ENCODE measurements around the gene THAP6.
"Not testable (repeated sequence)": the region's sequence is repeated elsewhere in the genome, so short reads cannot be mapped to it uniquely, and the experiment has no call there.

The THAP6 gene

DNA sequence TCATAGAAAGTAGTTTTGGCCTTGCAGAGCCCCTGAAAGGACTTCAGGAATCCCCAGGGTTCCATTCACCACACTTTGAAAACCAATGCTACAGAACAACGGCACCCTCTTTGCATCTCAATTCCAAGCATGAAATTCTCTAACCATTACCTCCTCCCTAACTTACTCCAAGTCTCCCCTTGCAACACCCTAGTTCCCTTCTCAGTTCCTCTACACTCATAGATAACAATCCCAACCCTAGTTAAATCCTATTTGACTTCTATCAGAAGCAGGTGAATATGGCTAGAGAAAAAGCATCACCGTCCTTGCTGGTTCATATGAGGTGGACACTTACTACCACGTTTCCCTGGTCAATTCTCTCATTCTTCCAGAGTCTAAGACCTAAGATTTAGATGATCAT is 2.4 kb upstream of the THAP6 start:
- ATAC-seq (ENCODE audit: low read depth) (no peak), DNase-seq (ENCODE audit: low spot score in 2 of 2) (no peak)
- Mint-ChIP-seq H3K4me3 (no peak overlapping the region), H3K9me3 (peaks cover 2% of the 10 kb centered on the region), H3K4me1 (peaks cover 30% of the 10 kb centered on the region), H3K27ac (no peak overlapping the region), H3K27me3 (no peaks in the 10 kb centered on the region), H3K36me3 (peaks cover 14% of the 10 kb centered on the region)

DNA sequence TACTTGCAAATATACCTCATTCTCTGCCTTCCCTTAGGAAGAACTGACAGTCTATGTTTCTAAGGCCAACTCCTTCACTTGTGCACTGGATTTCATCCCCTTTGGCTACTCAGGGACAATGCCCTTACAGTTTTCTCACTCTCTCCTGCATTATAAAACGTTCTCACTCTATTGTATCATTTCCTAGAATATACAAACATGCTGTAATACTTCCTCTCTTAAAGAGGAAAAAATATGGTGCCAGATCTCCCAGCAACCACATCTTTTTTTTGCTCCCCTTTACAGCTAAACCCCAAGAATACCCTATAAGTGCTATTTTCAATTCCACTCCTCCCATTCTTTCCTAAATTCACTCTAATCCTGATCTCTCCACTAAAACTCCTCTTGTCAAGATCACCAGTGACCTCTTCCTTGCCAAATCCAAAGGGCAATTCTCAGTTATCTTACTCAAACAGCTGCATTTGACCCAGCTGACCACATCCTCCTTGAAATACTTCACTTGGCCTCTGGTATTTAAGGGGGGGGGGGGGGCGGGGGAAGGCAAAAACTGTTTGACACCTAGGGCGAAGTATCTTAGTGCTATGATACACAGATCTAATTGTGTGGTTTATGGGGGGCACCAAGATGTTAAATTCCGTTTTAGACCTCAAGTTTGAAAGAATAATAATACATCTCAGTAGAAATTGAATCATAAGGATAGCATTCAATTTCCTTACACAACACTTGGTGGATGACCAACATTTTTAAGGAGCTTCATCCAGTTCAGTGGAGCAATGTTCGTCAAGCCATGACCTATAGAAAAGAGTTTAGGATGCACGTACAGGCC is 1.7 kb upstream of the THAP6 start:
- peaks cover 12% of the 10 kb centered on the region for H3K36me3 Mint-ChIP-seq
- peaks cover 32% of the 10 kb centered on the region for H3K4me1 Mint-ChIP-seq
- peak overlapping the region; percentile 96 for H3K27ac Mint-ChIP-seq
- DNase-seq (ENCODE audit: low spot score in 2 of 2) (no peak), ATAC-seq (ENCODE audit: low read depth) (no peak)
- no peaks in the 10 kb centered on the region for H3K27me3 Mint-ChIP-seq
- peaks cover 2% of the 10 kb centered on the region for H3K9me3 Mint-ChIP-seq
- peak overlapping the region; percentile 97 for H3K4me3 Mint-ChIP-seq

DNA sequence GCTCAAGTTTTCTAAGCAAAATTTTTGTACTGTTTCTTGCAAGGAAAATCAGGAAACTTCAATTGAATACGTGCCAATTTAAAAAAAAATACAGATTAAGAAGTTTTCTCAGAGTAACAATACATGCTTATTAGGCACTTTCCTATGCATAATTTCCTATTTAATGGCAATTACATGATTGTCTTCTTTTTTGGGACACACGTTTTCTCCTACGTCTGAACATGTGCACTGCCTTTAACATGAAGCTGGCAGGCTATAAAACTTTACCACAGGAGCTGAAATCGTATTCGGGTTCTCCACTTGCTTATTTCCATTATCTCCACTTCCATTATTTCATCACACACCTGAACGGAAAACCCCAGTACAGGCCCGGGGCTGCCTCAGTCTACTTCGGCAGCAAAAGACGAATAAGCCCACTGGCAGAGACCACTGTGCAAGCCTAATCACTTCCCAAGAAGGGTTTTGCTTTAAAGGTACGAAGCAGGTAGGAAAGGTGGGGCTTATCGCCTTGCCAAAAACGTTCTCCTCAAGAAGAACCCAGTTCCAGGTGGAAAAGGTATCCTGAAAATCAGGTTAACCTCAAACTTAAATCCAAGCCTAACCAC is 645 bp upstream of the THAP6 start:
- ATAC-seq (ENCODE audit: low read depth) (no peak), DNase-seq (ENCODE audit: low spot score in 2 of 2) (no peak)
- H3K27ac Mint-ChIP-seq: peak overlapping the region; percentile 96
- H3K36me3 Mint-ChIP-seq: peaks cover 15% of the 10 kb centered on the region
- H3K4me3 Mint-ChIP-seq: peak overlapping the region; percentile 97
- peaks cover 32% of the 10 kb centered on the region for H3K4me1 Mint-ChIP-seq
- no peaks in the 10 kb centered on the region for H3K27me3 Mint-ChIP-seq
- peaks cover 2% of the 10 kb centered on the region for H3K9me3 Mint-ChIP-seq

DNA sequence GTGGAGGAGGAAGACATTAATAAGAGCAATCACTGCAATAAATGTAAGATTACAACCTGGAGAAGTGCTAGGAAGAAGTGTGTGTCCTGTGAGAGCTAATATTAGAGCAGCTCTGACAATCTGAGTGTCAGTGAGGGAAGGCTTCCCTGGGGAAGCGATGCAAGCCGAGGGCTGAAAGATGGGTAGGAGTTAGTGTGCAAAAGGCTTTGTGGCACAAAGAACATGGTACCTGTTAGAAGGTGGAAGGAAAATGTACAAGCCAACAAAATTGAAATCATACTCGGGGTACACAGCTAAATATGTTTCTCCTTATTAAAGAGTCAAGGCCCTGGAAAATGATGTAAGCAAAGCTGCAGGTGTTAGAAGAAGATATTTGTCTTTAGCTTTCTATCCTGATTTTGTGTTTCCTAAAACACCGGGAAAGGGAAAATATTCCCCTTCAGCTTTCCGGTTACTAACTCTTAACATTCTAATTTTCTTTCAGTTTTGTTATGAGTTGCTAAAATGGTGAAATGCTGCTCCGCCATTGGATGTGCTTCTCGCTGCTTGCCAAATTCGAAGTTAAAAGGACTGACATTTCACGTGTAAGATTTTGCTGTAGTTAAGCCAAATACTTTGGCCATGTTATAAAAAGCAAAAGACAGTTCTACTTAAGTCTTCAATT is 808 bp downstream of the THAP6 start:
- H3K9me3 Mint-ChIP-seq: no peaks in the 10 kb centered on the region
- peak in 1 of 2 donors; percentile 5 for DNase-seq (ENCODE audit: low spot score in 2 of 2)

DNA sequence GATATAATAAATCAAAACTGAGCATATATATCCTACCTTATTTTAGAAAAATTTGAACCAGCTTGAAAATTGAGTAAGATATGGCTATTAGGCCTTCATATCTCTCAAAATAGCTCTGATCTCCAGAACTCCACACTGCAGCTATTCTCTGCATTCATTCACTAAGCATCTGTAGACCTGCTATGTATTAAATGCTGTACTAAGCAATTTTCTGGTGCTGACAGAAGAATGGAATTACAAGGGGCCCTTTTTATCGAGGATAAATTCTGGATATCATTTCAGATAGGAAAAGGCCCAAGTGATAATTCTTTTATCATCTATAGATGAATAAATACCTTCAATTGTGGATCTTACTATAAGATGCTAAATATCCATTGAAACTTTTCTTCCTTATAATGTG is 1.9 kb downstream of the THAP6 start:
- H3K27ac Mint-ChIP-seq: no peak overlapping the region
- H3K36me3 Mint-ChIP-seq: peaks cover 23% of the 10 kb centered on the region
- peaks cover 23% of the 10 kb centered on the region for H3K4me1 Mint-ChIP-seq
- H3K9me3 Mint-ChIP-seq: no peaks in the 10 kb centered on the region
- H3K27me3 Mint-ChIP-seq: no peaks in the 10 kb centered on the region
- ATAC-seq (ENCODE audit: low read depth) (no peak), DNase-seq (ENCODE audit: low spot score in 2 of 2) (no peak)
- no peak overlapping the region for H3K4me3 Mint-ChIP-seq

More for the DNA sequence above, 808 bp downstream of the THAP6 start:
- H3K36me3 Mint-ChIP-seq: peaks cover 19% of the 10 kb centered on the region
- H3K27me3 Mint-ChIP-seq: no peaks in the 10 kb centered on the region
- H3K4me1 Mint-ChIP-seq: peaks cover 27% of the 10 kb centered on the region
- H3K27ac Mint-ChIP-seq: peak overlapping the region; percentile 96
- no peak for ATAC-seq (ENCODE audit: low read depth)
- H3K4me3 Mint-ChIP-seq: peak overlapping the region; percentile 97

DNA sequence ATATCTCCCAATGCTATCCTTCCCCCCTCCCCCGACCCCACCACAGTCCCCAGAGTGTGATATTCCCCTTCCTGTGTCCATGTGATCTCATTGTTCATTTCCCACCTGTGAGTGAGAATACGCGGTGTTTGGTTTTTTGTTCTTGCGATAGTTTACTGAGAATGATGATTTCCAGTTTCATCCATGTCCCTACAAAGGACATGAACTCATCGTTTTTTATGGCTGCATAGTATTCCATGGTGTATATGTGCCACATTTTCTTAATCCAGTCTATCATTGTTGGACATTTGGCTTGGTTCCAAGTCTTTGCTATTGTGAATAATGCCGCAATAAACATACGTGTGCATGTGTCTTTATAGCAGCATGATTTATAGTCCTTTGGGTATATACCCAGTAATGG is 5.2 kb downstream of the THAP6 start:
- H3K27ac Mint-ChIP-seq; H3K27me3 Mint-ChIP-seq; DNase-seq (ENCODE audit: low spot score in 2 of 2); ATAC-seq (ENCODE audit: low read depth); H3K4me3 Mint-ChIP-seq; H3K9me3 Mint-ChIP-seq: not testable (repeated sequence)
- peaks cover 16% of the 10 kb centered on the region for H3K4me1 Mint-ChIP-seq
- peaks cover 36% of the 10 kb centered on the region for H3K36me3 Mint-ChIP-seq

DNA sequence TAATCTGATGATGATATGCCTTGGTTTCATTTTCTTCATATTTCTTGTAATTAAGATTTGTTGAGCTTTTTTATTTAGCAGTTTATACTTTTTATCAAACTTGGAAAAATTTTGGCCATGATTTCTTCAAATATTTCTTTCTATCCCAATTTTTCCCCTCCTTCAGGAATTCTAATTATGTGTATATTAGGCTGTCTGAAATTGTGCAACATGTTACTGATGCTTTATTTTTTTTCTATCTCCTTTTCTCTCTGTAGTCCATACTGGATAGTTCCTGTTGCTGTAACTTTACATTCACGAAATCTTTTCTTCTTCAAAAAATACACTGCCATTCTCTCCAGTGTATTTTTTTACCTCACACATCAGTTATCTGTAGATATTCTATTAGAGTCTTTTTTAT is 10.8 kb downstream of the THAP6 start:
- Mint-ChIP-seq H3K27me3 (no peaks in the 10 kb centered on the region), H3K27ac (no peak overlapping the region), H3K9me3 (no peaks in the 10 kb centered on the region), H3K4me1 (peaks cover 11% of the 10 kb centered on the region), H3K4me3 (no peak overlapping the region), H3K36me3 (peaks cover 45% of the 10 kb centered on the region)
- DNase-seq (ENCODE audit: low spot score in 2 of 2) (no peak), ATAC-seq (ENCODE audit: low read depth) (no peak)

DNA sequence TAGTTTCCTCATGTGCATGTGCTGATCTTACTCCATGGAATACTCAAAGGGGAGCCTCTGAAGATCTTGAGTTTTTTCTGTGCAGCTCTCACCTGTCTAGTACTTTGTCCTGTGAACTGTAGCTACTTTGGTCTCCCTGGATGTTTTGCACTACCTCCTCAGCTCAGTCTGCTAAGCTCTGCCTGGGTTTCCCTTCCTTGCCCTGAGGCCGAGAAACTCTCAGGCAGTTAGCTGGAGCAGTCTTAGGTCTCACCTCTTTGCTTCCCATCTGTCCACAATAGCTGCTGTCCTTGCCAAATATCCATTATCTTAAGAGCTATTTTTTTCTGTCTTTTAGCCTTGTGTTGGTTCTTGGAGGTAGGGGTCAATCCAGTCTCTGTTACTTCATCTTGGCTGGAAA is 11.6 kb downstream of the THAP6 start:
- H3K4me1 Mint-ChIP-seq: peaks cover 7% of the 10 kb centered on the region
- H3K9me3 Mint-ChIP-seq: peaks cover 2% of the 10 kb centered on the region
- ATAC-seq (ENCODE audit: low read depth) (no peak), DNase-seq (ENCODE audit: low spot score in 2 of 2) (no peak)
- H3K27me3 Mint-ChIP-seq: no peaks in the 10 kb centered on the region
- peaks cover 46% of the 10 kb centered on the region for H3K36me3 Mint-ChIP-seq
- H3K4me3 Mint-ChIP-seq: no peak overlapping the region
- H3K27ac Mint-ChIP-seq: peak overlapping the region; percentile 4

DNA sequence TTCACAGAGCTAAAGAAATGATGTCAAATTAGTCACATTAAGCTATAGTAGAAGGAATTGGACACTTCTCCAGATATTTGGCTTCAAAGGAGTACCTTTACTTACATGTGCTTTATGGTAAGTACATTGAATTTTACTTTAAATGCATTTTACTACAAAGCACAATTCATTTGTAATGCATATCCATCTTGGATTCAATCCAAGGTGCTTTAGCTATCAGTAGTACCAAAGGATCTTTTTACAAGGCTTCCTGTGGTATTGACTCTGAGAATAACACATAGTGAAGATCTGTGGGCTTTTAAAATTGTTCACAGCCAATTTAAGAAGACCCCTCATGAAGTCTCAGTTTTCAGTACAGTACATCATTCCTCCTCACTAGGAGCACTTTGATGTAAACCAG is 13.2 kb downstream of the THAP6 start:
- H3K36me3 Mint-ChIP-seq: peaks cover 59% of the 10 kb centered on the region
- H3K27me3 Mint-ChIP-seq: no peaks in the 10 kb centered on the region
- DNase-seq (ENCODE audit: low spot score in 2 of 2) (no peak), ATAC-seq (ENCODE audit: low read depth) (no peak)
- no peak overlapping the region for H3K4me3 Mint-ChIP-seq
- peaks cover 5% of the 10 kb centered on the region for H3K9me3 Mint-ChIP-seq
- no peak overlapping the region for H3K27ac Mint-ChIP-seq
- H3K4me1 Mint-ChIP-seq: peaks cover 7% of the 10 kb centered on the region

DNA sequence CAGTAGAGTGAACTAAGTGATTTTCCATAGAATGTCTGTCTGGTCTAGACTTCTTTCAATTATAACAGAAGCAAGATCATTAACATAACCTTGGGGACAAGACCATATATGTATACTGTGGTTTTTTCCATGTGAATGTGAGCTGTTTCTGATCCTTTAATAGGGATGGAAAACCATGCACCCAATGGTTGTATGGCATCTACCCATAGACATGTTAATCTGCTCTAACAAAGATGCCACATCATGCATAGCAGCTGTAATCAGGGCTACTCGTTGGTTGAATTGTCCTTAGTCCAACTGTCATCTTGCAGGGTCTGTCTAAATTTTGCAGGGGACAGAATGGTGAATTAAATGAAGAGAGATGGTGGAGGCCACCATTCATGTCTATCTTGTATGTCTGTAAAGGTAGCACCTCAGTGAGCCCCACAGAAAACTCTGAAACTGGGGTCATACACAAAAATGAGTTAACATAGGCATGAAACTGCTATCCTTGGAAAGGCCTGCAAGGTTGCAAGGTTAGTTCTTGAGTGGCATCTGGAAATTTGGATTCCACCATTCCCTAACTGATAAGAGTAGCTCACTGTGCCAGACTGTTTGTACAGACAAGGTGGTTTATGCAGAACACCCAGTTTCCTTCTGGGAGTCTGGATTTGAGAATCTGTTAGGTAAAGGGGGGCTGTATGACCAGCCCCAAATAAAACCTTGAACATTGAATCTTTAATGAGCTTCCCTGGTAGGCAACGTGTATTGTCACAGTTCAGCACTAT is 16.5 kb downstream of the THAP6 start:
- no peak overlapping the region for H3K4me3 Mint-ChIP-seq
- H3K9me3 Mint-ChIP-seq: peaks cover 10% of the 10 kb centered on the region
- DNase-seq (ENCODE audit: low spot score in 2 of 2) (no peak), ATAC-seq (ENCODE audit: low read depth) (no peak)
- peaks cover 3% of the 10 kb centered on the region for H3K4me1 Mint-ChIP-seq
- H3K27ac Mint-ChIP-seq: no peak overlapping the region
- H3K27me3 Mint-ChIP-seq: no peaks in the 10 kb centered on the region
- peaks cover 49% of the 10 kb centered on the region for H3K36me3 Mint-ChIP-seq

DNA sequence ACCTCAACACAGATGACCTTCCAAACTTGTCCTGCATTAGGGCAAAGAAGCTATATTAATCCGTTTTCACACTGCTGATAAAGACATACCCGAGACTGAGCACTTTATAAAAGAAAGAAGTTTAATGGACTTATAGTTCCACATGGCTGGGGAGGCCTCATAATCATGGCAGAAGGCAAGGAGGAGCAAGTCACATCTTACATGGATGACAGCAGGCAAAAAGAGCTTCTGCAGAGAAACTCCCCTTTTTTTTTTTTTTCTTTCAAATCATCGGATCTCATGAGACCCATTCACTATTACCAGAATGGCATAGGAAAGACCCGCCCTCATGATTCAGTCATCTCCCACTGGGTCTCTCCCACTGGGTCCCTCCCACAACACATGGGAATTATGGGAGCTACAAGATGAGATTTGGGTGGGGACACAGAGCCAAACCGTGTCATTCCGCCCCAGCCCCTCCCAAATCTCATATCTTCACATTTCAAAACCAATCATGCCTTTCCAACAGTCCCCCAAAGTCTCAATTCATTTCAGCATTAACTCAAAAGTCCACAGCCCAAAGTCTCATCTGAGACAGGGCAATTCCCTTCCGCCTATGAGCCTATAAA is 17.4 kb downstream of the THAP6 start:
- not testable (repeated sequence) for H3K4me3 Mint-ChIP-seq; H3K27me3 Mint-ChIP-seq; H3K27ac Mint-ChIP-seq; ATAC-seq (ENCODE audit: low read depth); DNase-seq (ENCODE audit: low spot score in 2 of 2); H3K4me1 Mint-ChIP-seq; H3K9me3 Mint-ChIP-seq
- peaks cover 45% of the 10 kb centered on the region for H3K36me3 Mint-ChIP-seq

DNA sequence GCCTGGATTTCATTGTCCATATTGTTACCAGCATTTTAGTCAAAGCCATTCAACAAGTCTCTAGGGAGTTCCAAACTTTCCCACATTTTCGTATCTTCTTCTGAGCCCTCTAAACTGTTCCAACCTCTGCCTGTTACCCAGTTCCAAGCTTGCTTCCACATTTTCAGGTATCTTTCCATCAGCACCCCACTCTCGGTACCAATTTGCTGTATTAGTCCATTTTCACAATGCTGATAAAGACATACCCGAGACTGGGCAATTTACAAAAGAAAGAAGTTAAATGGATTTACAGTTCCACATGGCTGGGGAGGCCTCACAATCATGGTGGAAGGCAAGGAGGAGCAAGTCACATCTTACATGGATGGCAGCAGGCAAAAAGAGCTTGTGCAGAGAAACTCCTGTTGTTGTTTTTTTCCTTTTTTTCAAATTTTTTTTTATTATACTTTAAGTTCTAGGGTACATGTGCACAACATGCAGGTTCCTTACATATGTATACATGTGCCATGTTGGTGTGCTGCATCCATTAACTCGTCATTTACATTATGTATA is 19.1 kb downstream of the THAP6 start:
- not testable (repeated sequence) for H3K27ac Mint-ChIP-seq; H3K4me3 Mint-ChIP-seq; H3K4me1 Mint-ChIP-seq; H3K27me3 Mint-ChIP-seq; H3K9me3 Mint-ChIP-seq; ATAC-seq (ENCODE audit: low read depth); DNase-seq (ENCODE audit: low spot score in 2 of 2)
- peaks cover 44% of the 10 kb centered on the region for H3K36me3 Mint-ChIP-seq

DNA sequence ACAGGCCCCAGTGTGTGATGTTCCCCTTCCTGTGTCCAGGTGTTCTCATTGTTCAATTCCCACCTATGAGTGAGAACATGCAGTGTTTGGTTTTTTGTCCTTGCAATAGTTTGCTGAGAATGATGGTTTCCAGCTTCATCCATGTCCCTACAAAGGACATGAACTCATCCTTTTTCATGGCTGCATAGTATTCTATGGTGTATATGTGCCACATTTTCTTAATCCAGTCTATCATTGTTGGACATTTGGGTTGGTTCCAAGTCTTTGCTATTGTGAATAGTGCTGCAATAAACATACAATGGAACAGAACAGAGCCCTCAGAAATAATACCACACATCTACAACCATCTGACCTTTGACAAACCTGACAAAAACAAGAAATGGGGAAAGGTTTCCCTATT is 19.7 kb downstream of the THAP6 start:
- H3K27ac Mint-ChIP-seq; H3K27me3 Mint-ChIP-seq; H3K4me3 Mint-ChIP-seq; ATAC-seq (ENCODE audit: low read depth); H3K4me1 Mint-ChIP-seq; H3K9me3 Mint-ChIP-seq; DNase-seq (ENCODE audit: low spot score in 2 of 2): not testable (repeated sequence)
- peaks cover 44% of the 10 kb centered on the region for H3K36me3 Mint-ChIP-seq

Data from memory B cell (primary cell).